ENCODE data around the gene MPRIP.

The MPRIP gene

GRCh38 chr17:17108451-17109049 lies 66.3 kb downstream of the MPRIP start:
- no peak overlapping the region for H3K4me3 ChIP-seq (ENCODE audit: control insufficient read depth, low read depth, low read length)
- no peak for TF ChIP-seq CTCF (conservative IDR thresholded peaks at IDR 0.05; ENCODE audit: control insufficient read depth, insufficient read depth, low read depth, low read length)
- DNase-seq (ENCODE audit: low read depth), result no peak

- TF ChIP-seq CTCF (conservative IDR thresholded peaks at IDR 0.05; ENCODE audit: control insufficient read depth, insufficient read depth, low read depth, low read length), result no peak
- H3K4me3 ChIP-seq (ENCODE audit: control insufficient read depth, low read depth, low read length), result no peak overlapping the region
- no peak for DNase-seq (ENCODE audit: low read depth)
These were observed 67.0 kb downstream of the MPRIP start for GRCh38 chr17:17109256-17109655.

- TF ChIP-seq CTCF (conservative IDR thresholded peaks at IDR 0.05; ENCODE audit: control insufficient read depth, insufficient read depth, low read depth, low read length), result no peak
- H3K4me3 ChIP-seq (ENCODE audit: control insufficient read depth, low read depth, low read length), result no peak overlapping the region
- no peak for DNase-seq (ENCODE audit: low read depth)
These were observed 67.7 kb downstream of the MPRIP start for GRCh38 chr17:17109907-17110306.

- TF ChIP-seq CTCF (conservative IDR thresholded peaks at IDR 0.05; ENCODE audit: control insufficient read depth, insufficient read depth, low read depth, low read length), result no peak
- no peak overlapping the region for H3K4me3 ChIP-seq (ENCODE audit: control insufficient read depth, low read depth, low read length)
- DNase-seq (ENCODE audit: low read depth), result no peak
These were observed 68.3 kb downstream of the MPRIP start for GRCh38 chr17:17110520-17110919.

- no peak for TF ChIP-seq CTCF (conservative IDR thresholded peaks at IDR 0.05; ENCODE audit: control insufficient read depth, insufficient read depth, low read depth, low read length)
- DNase-seq (ENCODE audit: low read depth), result no peak
- H3K4me3 ChIP-seq (ENCODE audit: control insufficient read depth, low read depth, low read length), result no peak overlapping the region
These were observed 69.4 kb downstream of the MPRIP start for GRCh38 chr17:17111401-17112393.

- DNase-seq (ENCODE audit: low read depth), result no peak
- no peak overlapping the region for H3K4me3 ChIP-seq (ENCODE audit: control insufficient read depth, low read depth, low read length)
- TF ChIP-seq CTCF (conservative IDR thresholded peaks at IDR 0.05; ENCODE audit: control insufficient read depth, insufficient read depth, low read depth, low read length), result no peak
These were observed 70.5 kb downstream of the MPRIP start for GRCh38 chr17:17112628-17113200.
